Fibroblast of pulmonary artery (primary cell): ENCODE results near the gene NRSN1.

Source experiments
- DNase-seq: peaks from one replicate; pipeline ENCODE4 v3.0.0-alpha.2; 2010; ENCODE audit warnings: low read depth
- H3K4me3 ChIP-seq: replicated peaks from 2 replicates; pipeline ENCODE4 v1.5.1; 2011; ENCODE audit warnings: low read depth, mild to moderate bottlenecking, control low read depth, low read length, moderate library complexity
- TF ChIP-seq, protein P1 (sequence below): IDR thresholded peaks from 2 replicates; pipeline ENCODE4 v1.5.1; 2011; ENCODE audit warnings: mild to moderate bottlenecking, control low read depth, low read length, inconsistent platforms; ENCODE audit errors: missing control alignments

The NRSN1 gene

DNA sequence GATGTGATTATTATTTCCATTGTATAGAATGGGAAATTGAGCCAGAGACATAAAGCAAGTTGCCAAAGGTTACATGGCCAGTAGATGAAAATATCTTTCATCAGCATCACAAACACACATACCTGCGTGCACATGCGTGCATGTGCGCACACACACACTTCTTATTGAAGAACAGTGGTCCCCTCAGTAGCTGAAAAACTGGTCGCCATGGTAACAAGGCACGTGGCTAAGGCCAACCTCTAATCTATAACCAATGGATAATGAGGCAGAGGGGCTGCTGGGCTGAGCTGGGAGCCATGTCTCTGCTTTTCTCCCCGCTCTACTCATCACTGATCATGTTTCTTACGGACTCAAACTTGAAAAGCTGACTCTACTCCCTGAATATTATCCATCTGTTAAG is 60.3 kb downstream of the NRSN1 start:
- TF ChIP-seq, protein P1, sequence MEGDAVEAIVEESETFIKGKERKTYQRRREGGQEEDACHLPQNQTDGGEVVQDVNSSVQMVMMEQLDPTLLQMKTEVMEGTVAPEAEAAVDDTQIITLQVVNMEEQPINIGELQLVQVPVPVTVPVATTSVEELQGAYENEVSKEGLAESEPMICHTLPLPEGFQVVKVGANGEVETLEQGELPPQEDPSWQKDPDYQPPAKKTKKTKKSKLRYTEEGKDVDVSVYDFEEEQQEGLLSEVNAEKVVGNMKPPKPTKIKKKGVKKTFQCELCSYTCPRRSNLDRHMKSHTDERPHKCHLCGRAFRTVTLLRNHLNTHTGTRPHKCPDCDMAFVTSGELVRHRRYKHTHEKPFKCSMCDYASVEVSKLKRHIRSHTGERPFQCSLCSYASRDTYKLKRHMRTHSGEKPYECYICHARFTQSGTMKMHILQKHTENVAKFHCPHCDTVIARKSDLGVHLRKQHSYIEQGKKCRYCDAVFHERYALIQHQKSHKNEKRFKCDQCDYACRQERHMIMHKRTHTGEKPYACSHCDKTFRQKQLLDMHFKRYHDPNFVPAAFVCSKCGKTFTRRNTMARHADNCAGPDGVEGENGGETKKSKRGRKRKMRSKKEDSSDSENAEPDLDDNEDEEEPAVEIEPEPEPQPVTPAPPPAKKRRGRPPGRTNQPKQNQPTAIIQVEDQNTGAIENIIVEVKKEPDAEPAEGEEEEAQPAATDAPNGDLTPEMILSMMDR = no peak
- DNase-seq = no peak
- H3K4me3 ChIP-seq = no peak overlapping the region

DNA sequence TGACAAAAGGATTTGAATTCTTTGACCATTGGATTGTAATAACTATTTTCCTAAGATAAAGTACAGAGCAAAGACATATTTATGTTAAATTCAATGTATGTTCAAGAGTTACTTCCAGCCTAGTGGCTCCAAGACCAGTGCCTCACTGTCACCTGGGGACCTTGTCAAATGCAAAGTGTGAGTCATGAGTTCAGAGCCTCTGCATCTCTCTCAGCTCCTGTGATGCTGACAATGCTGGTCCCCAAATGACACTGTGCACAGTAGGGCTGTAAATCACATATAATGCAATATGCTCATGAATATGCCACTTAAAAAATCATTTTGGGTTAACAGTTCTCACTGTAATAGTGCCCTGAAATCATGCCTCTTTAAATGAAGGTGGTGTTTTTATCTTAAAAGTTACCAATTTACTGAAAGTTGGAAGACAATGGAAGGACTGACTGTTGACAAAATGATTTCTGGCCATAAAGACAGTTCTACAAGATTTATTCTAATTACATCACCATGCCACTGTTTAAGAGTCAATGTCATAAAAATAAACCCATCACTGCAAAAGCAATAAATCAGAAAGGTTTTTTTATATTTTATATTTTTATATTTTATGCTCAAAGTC is 62.1 kb downstream of the NRSN1 start:
- DNase-seq = no peak
- H3K4me3 ChIP-seq = no peak overlapping the region
- TF ChIP-seq, protein P1 = no peak

DNA sequence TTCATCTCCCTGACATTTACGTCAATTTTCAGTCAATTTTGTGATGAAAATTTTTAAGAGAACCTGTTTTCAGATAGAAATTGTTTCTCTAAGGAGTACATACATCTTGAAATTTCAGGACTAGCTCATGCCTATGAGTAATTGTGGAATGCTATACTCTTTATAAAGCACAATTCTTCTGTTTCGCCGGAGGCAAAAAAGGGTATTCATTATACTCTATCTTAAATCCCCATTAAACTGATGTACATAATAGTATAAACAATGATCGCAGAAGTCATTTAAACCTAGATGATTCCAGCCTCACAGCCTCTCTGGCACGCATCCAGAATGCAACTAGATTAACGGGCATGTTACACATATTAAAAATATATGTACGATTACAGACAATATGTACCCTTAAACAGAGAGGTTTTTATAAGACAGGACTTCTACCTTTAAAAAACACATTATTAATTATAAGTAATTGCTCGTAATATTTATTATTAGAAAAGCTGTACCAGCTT is 62.6 kb downstream of the NRSN1 start:
- no peak for DNase-seq
- no peak overlapping the region for H3K4me3 ChIP-seq
- TF ChIP-seq, protein P1 = no peak

DNA sequence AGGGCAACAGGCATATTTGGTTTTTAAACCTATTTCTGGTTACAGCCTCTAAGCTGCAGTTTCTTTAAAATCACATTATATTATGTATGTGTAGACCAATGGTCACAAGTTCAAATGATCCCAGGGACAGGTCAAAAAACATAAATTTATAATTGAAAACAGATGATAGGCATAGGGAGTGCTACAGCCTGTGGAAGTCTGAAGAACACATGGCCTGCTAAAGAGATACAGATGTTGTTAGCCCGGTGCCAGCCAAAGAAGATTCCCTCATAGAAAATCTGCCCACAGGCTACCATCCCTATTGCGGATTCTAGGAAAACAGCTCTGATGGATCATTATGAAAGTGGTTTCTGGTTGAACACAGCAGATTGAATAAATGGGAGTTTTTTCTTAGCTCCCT is 65.3 kb downstream of the NRSN1 start:
- TF ChIP-seq, protein P1 = no peak
- DNase-seq = no peak
- no peak overlapping the region for H3K4me3 ChIP-seq

DNA sequence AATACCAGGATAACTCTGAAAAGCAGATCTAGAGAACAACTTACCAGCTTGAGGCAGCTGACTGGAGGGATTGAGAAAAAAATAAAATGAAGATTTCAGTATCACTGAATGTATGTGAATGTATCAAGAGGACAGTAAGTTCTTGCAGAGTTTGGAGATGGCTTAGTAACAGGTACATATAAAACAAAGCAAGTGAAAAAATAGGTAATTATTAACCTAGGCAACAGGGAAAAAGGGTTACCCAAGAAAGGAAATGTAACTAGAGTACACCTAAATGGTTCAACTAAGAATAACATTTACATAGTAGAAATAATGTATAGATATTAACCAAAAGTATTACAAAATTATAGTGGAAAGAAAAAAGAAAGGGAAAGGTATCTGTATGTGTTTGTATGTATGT is 67.3 kb downstream of the NRSN1 start:
- no peak for DNase-seq
- TF ChIP-seq, protein P1 = no peak
- no peak overlapping the region for H3K4me3 ChIP-seq

DNA sequence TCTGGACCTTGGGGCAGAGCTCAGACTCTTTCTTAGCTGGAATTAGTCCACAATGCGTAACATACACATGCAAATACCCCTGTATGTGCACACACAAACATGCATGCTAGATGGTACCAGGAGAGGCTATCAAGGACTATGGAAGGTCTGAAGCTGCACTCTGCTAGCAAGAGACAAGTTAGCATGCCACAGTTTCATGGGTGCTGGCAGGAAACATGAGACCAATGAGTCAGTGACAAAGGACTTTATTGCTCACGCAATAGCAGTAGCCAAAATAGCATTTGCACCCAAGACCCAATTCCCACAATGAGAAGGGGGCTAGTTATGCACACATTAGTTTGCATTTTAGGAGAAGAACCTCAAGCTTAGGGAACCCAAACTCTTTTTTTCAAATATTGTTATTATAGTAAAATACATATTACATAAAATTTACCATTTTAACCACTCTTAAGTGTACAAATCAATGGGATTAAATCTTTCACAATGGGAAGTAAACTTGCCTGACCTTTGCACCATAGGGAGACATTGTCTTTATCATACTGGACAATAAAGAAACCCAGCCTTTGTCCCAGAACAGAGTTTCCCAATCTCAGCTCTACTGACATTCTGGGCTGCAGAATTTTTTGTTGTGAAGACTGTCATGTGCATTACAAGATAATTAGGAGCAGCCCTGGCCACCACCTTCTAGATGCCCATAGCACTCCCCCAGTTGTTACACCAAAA is 69.1 kb downstream of the NRSN1 start:
- TF ChIP-seq, protein P1 = no peak
- H3K4me3 ChIP-seq = no peak overlapping the region
- no peak for DNase-seq
